HPDE6-E6E7 (cell line): ENCODE data around the gene SLC45A1.
A peak's percentile ranks its signal among the peaks of the same experiment; 100 is the strongest.
"Not testable (repeated sequence)": the region's sequence is repeated elsewhere in the genome, so short reads cannot be mapped to it uniquely, and the experiment has no call there.

ENCODE experiments used
- DNase-seq: peaks from one replicate; pipeline ENCODE4 v3.0.0; 2011; ENCODE audit warnings: missing footprints; ENCODE audit errors: extremely low spot score

The SLC45A1 gene

GRCh38 chr1:8317647-8318381, at the start of gene SLC45A1:
TSS of gene SLC45A1 (plus strand) at chr1:8318114. CDS start at chr1:8324330, 6,216 bp downstream.
- DNase-seq = peak; percentile 78

DNA sequence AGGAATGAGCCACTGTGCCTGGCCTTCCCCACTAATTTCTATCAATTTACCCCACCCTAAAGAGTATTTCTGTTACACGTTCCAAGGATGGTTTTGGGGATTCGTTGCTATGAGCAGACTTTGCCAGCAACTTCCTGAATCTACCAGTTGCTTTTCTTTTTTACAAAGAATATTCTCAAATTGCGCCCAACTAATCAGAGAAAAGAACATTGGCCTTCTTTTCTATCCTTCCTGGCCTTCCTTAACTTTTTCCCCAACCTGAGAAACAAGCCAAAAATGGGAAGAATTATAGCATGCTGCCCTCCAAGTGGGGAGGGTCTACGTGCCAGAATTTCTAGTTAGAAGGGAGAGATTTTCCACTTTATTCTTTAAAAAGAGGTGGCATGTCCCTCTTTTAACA, 44.9 kb upstream of the SLC45A1 start:
- DNase-seq = no peak

GRCh38 chr1:8274352-8274751, 43.6 kb upstream of the SLC45A1 start:
- no peak for DNase-seq

DNA sequence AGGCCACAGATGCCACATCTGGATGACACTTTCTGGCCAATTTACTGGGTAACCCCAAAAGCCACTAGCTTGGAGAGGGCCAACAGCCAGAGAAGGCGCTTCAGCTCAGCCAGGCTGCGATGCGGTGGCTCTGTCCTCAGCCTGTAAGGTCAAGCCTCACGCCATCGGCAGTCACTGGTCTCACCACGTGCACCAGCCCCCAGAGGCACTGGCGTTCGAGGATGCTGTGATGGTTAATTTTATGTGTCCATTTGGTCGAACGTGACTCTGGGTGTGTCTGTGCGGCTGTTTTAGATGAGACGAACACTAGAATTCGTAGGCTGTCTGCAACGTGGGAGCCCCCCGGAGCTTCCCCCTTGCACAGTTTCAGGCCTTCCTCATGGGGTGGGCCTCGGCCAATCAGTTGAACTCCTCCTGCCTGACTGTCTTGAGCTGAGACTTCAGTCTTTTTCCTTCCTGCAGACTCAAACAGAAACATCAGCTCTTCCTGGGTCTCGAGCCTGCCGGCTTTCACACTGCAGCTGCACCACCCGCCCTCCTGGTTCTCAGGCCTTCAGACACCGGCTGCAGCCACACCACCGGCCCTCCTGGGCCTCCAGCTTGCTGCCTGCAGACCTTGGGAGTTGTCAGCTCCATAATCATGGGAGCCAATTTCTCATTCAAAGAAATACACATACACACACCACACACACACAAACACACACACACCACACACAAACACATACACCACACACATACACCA, 41.6 kb upstream of the SLC45A1 start:
- no peak for DNase-seq

GRCh38 chr1:8276932-8277331, 41.0 kb upstream of the SLC45A1 start:
- DNase-seq = no peak

- not testable (repeated sequence) for DNase-seq
Observed at GRCh38 chr1:8278677-8279076, 39.2 kb upstream of the SLC45A1 start.

DNA sequence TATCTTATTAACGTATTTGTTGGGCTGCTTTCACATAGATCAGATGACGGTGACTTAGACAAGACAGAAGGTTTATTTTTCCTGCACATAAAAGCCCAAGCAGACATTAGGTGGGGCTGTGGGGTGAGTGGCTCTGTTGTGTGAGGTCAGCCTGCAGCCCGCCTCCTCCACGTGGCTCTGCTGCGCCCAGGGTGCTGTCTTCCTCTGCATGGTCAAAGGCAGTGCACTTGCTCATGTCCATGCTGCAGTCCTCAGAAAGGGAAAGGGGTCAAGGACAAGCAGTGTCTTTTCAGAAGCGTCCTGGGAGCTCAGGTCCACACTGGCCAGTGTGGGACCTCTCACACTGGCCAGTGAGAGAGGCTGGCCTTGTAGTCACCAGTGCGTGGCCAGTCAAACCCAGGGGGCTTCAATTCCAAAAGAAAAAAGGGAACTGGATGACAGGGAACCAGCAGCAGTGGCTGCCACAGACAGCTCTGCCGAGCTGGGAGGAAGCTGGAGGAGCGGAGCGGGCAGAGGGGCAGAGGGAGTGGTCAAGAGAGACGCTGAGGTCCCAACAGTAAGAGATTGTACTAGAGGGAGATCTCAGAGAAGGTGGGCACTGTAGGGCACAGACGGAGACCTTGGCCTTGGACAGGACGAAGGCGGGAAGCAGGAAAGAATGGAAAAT, 35.9 kb upstream of the SLC45A1 start:
- no peak for DNase-seq

GRCh38 chr1:8283058-8283884, 34.6 kb upstream of the SLC45A1 start:
- DNase-seq = no peak

GRCh38 chr1:8284127-8284526, 33.8 kb upstream of the SLC45A1 start:
- DNase-seq = no peak

DNA sequence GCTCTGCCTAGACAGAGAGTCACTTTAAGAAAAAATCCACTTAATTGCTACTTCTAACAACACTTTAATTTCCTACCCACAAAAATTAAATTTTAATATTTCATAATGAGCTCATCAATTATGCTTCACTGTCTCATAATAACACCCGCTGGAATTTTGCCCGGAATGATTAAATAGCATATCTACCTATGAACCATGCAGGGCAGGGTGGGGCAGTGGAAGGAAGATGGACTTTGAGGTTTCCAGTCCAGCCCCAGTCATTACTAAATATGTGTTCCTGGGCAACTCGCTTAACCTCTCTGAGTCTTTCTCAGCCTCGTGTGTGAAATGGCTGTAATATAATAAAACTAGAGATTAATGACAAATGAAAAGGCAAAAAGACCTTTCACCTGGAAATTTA, 32.8 kb upstream of the SLC45A1 start:
- DNase-seq = no peak

DNA sequence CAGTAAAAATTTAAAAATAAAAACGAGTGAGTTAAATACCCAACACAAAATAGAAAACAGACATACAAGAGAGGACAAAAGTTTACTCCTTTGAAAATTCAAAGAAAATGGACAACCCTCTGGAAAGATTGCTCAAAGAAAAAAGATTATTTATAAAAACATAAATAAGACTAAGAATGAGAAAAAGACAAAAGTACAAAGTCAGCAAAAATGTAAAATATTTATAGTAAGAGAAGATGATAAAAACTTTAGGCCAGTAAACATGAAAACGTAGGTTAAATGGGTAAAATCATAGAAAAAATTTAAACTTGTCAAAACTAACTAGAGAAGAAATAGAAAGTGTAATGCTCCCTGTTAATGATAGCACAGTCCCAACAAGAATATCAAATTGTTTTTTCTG, 31.9 kb upstream of the SLC45A1 start:
- DNase-seq = no peak

DNA sequence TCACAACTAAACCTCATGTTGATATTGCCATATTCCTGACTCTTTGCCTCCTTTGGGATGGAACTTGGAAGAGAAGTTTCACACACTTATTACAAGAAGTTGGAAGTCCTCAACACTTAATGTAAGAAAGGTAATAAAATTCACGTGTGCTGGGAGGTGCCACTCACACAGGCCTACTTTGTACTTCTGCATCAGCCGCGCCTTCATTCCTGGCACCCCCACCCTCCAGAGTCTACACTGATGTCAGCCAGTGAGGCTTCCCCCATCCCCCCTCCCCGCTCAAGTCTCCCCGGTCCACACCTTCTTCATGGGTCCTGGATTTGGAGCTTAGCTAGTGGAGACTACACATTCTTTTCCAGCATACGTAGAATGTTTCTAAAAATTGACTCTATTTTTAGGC, 24.8 kb upstream of the SLC45A1 start:
- DNase-seq = no peak

DNA sequence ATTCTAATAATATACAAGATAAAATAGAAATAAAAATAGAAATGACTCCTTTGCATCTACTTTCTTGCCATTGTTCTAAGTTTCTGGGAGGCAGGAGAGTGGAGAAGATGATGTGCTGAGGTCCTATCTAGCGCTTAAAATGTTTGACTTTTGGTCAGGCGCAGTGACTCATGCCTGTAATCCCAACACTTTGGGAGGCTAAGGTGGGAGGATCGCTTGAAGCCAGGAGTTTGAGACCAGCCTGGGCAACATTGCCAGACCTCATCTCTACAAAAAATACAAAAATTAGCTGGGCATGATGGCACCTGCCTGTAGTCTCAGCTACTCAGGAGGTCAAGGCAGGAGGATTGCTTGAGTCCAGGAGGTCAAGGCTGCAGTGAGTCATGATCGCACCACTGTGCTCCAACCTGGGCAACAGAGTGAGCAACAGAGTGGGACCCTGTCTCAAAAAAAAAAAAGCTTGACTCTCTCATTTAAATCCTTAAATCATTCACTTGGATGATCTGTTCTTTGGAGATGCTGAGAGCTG, 24.2 kb upstream of the SLC45A1 start:
- no peak for DNase-seq

GRCh38 chr1:8294170-8294697, 23.7 kb upstream of the SLC45A1 start:
- DNase-seq = no peak

GRCh38 chr1:8297245-8297644, 20.7 kb upstream of the SLC45A1 start:
- no peak for DNase-seq

DNA sequence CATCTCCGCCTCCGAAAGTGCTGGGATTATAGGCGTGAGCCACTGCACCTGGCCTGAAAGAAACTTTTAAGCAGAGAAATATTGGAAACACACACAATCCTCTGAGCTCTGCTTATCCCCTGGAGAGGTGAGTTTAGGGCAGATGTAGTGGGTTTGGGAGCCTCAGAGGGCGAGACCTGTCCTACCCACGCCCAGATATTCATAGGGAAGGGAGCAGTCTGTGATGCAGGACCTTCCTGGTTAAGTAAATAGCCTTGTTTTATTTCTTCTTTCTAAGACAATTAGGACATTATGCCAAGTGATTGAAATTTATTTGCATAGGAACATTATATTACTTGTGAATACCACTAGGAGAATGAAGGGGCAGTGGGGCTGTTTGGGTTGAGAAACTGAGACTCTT, 18.0 kb upstream of the SLC45A1 start:
- DNase-seq = no peak

DNA sequence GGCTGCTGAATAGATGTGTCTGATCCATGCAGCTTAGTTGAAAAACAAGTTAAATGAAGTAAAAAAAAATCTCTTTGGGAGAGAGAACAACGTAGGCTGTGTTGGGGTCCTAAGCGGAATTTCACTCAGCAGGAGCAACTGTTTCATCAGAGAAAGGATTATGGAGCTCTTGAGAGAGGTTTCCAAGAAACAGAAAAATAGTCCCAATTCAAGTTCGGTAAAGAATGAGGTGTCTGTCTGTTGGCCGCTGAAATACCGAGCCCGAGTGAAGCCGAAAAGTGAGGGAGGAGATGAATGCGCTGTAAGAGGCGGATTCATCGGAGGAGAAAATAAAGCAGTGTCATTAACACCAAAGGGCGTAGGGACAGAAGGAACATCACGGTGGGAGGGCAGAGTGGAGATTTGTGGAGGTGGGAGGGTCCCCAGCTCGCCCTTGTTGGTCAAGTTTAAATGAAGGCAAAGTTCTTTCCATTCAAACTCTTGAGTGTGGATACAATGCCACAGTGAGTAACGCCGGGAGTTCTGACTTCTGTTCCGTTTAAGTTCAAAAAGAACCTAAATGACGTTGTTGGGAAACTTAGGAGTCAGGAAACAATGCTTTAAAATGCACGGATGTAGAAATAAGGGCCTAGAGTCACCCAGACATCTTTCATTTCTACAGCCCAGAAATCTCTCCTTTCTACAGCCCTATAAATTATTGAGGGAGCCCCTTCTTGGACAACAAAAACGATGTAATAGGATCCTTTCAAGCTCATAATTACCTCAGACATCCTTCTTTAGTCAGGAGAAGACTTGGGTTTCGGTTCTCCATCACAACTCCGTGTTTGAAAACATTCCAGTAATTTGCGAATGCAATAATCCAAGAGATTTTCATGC, 15.6 kb upstream of the SLC45A1 start:
- DNase-seq = no peak

DNA sequence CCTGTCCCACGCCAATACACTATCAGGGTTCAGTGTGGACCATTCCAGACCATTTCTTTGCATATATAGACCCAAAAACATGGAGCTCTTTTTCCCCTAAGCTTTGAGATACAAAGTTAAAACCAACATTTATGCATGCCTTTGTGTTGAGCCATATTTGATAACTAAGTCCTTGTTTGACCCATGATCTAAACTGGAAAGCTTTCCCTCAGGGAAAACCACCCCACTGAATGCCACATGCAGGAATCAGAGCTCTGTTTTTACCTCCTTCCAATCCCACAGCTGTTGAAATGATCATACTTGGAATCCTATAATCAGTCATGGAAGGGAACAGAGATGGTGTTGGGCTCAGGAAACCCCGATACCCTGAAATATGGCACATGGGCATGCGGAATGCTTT, 14.8 kb upstream of the SLC45A1 start:
- no peak for DNase-seq

DNA sequence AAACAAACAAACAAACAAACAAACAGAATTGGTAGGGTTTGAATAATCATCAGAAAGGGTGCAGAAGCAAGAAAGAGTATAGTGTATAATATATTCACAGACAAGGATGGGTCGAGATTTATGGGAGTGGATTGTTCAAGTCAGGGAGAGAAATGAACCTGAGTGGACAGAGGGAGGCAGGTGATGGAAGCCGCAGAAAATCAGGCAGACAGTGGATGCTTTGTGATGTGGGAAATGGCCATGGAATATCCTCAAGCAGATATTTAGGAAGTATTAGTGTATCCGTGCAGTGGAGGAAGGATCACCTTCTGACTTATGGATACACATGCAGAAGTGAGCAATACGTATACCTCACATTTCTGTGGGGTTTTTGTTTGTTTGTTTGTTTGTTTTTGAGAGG, 14.0 kb upstream of the SLC45A1 start:
- DNase-seq = no peak

DNA sequence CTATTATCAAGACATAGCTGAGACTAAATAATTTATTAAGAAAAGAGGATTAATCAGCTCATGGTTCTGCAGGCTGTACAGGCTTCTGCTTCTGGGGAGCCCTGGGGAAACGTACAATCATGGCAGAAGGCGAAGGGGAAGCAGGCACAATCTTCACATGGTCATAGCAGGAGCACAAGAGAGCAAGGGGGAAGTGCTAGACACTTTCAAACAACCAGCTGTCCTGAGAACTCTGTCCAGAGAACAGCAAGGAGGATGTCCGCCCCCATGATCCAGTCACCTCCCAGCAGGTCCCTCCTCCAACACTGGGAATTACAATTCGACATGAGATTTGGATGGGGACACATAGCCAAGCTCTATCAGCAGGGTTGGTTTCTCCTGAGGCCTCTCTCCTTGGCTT, 10.3 kb upstream of the SLC45A1 start:
- no peak for DNase-seq
